NCI-H345 (cell line): Measurements from ENCODE around the gene MTERF4.

Experiments
- DNase-seq: peaks from one replicate; lab custom pipeline; 2025; lab: John Stamatoyannopoulos, UW

Gene MTERF4

DNA sequence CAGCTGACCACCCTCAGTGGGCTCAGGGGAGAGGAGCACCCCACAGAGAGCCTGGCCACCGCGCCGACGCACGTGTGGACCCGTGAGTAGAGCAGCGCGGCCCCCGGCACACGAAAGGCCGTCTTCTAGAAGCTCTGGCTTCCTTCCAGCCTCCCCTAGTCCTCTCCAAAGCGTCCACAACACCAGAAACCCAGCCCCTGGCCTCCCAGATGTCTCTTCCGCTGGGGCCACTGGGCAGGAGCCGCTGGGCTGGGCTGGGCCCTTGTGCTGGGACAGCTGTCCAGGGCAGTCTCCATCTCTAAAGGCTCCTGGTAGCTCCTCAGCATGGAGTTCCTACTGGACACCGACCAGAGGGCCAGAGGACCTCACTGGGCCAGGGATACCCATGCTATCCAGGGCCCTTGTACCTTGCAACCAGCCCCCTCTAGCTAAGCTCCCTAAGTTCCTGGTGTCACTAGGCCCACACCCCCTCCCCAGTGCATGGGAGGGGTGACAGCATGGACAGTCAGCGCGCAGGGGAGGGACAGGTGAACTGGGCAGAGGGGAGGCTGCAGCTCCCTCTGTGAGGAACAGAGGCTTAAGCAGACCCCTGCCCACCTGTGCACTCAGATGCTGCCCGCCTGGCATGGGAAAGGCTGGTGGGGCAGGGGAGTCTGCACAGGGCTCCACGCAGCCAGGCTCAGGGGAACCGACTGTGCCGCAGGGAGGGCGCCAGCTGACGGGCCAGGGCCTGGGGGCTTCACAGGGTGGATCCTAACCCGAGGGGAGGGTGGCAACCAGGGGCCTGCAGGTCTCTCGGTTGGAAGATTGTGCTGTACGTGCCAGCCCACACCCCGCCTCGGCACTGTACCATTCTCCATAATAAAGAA lies 32.9 kb downstream of the MTERF4 start:
- DNase-seq = no peak

DNA sequence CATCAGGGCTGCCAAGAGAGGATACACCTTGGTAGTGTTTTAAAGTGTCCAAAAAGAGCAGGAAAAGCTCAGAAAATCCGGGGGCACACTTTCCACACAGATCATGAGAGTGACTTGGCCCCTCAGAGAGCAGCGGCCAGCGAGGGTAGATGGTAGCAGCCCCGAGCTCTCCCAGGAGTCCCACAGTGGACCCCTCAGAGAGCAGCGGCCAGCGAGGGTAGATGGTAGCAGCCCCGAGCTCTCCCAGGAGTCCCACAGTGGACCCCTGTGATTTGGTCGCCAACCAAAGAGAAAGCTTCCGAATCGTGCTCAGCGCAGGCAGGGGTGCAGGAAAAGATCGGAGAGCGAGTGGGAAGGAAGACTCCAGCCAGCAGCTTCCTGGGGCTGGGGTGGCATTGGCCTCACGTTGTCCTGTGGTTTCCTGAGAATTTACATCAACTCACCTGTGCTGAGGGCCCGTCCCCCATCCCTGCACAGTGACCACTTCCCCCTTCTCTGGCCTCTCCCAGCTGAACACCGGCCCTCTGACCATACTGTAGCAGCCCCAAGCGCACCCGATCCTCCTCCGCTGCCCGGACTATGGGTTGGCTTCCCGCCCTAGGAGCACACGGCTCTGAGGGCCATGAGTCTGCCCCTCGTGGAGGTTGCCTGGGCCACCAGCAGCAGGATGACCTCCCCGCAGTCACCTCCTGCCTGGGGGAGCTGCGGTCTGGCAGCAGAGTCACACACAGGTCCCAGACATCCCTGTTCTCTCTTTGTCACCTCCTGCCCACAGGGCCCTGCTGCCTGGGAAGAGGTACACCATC lies 33.7 kb downstream of the MTERF4 start:
- no peak for DNase-seq

DNA sequence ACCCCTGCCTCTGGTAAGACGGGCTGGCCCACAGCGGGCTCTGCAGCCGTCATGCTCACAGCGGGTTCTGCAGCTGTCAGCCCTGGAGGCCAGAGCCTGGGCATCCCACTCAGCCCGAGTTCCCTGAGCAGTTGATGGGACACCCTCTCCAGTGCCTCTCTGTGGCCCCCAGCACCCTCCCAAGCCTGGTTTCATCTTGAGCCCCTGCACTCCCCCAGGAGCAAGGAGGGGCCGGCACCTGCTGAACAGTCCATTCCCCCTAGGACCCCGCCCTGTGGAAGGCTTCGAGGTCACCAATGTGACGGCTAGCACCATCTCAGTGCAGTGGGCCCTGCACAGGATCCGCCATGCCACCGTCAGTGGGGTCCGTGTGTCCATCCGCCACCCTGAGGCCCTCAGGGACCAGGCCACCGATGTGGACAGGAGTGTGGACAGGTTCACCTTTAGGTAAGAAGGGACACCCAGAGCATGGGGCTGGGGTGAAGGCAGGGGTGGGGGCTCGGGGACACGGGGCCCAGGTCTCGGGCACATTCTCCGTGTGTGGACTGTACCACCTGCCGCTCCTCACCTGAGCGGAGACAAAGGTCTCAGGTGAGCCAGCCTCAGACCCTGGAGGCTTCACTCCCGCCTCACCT lies 34.5 kb downstream of the MTERF4 start:
- DNase-seq = no peak

DNA sequence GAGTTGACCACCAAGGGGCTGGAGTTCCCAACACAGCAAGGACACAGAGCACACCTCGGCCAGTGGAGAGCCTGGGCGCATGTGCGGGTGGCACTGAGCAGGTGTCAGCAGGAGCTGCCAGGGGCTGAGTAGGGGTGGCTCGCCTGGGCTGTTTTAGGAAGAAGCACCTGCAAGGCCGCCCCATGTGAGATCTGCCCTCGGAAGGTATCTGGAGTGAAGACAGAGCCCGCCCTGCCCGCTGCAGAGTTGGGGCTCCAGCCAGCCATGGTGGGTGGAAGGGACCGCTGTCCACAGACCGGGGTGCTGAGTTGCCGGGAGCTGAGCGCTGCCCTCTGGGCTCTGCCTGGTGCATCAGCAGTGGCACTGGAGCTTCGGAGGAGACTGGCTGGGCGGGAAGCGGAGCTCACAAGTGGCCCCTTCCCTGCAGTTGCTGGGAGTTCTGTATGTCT lies 35.2 kb downstream of the MTERF4 start:
- no peak for DNase-seq

DNA sequence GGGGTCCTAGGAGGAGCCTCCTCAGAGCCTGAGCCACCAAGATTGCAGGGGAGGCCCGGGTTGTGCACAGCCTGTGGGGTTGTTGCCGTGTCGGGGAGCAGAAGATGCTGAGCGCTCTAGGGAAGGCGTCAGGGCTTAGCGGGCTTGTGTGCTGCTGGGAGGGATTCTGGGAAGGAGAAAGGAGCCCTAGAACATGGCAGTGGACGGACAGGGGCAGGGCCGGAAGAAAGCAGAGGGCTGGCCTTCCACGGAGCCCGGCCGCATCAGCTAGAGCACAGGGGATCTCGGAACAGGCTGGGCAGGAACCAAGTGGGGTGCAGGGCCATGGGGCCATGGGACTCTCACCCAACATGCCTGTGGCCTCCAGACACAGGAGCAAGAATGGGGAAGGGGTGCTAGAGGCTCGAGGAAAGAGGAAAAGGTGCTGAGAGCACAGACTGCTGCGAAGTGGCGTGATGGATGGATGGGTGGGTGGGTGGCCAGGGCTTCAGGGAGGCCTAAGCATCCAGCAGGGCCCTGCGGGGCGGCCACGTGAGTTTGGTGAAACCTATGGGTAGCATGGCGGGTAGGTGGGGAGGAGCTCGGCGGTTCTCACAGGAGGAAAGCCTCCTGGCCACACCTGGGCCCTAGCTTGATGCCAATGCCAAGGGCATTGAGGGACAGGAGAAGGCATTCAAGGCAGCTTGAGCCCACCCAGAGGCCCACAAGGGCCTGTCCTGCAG lies 35.8 kb downstream of the MTERF4 start:
- no peak for DNase-seq

DNA sequence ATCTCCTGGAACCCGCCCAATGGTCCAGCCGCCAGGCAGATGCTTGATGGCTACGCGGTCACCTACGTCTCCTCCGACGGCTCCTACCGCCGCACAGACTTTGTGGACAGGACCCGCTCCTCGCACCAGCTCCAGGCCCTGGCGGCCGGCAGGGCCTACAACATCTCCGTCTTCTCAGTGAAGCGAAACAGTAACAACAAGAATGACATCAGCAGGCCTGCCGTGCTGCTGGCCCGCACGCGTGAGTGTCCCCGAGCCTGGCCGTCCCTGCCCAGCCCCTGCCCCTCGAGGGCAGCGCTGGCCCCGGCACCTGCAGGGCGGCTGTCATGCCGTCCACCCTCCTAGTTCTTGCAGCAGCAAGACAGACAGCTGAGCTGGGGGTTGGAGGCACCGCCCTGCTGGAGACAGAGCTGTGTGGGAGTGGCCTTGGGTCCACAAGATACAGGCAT lies 36.7 kb downstream of the MTERF4 start:
- no peak for DNase-seq

DNA sequence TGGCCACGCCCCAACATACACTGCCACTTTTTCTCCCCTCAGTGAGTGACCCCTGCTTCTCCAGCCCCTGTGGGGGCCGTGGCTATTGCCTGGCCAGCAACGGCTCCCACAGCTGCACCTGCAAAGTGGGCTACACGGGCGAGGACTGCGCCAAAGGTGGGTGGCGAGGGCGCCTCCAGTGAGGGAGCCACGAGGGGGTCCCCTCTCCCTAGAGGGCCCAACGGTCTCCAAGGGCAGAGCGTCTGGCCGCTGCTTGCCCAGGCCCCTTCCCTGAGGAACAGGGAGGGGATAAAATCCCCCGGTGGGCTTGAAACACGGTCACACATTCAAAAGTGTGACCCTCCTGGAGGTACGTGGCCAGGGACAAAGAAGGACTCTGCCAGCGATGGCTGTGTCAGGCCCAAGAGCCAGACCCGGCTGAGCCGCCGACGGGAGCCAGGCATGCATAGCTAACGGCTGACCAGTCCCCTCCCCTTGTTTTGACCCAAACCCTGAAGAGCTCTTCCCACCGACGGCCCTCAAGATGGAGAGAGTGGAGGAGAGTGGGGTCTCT lies 37.2 kb downstream of the MTERF4 start:
- DNase-seq = no peak

DNA sequence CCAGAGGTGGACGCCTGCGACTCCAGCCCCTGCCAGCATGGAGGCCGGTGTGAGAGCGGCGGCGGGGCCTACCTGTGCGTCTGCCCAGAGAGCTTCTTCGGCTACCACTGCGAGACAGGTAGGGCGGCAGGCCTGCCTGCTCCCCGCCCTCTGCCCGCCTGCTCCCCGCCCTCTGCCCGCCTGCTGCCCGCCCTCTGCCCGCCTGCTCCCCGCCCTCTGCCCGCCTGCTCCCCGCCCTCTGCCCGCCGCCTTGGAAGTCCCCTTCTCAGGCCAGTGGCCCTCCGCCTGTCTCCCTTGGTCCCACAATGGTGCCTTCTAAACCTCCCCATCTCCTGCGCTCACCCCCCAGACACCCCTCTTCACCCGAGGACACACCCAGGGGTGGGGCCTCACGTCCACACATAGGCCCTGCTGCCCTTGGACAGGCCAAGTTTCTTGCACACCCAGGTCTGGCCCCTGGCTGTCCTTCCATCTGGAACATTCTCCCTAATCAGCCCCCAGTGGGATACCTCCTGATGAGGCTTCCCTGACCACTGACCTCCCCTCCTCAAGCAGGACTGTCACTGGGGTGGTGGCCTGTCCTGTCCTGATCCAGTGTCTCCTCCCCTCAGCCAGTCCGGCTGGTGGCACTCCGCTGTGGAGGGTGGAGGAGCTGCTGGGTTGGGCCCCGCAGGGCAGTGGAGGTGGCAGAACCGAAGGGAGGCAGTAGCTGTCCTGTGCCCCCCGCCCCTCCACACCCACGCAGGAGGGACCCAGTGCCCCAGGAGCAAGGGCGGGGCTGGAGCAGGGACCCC lies 37.9 kb downstream of the MTERF4 start:
- peak; percentile 49 for DNase-seq

DNA sequence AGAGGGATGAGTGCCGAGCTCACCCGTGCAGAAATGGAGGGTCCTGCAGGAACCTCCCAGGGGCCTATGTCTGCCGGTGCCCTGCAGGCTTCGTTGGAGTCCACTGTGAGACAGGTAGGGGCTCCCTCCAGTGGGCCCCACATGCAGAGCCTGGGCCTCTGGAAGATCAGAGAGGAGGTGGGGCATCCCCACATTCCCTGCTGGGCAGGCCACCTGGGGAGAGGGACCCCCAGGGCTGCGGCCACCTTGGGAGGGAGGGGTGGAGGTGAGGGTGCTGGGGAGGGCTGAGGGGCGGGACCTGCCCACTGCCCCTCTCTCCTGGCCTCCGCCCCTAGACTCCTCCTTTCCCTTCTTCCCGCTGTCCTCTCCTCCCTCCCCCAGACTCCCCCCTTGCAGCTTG lies 38.5 kb downstream of the MTERF4 start:
- DNase-seq = peak; percentile 48

DNA sequence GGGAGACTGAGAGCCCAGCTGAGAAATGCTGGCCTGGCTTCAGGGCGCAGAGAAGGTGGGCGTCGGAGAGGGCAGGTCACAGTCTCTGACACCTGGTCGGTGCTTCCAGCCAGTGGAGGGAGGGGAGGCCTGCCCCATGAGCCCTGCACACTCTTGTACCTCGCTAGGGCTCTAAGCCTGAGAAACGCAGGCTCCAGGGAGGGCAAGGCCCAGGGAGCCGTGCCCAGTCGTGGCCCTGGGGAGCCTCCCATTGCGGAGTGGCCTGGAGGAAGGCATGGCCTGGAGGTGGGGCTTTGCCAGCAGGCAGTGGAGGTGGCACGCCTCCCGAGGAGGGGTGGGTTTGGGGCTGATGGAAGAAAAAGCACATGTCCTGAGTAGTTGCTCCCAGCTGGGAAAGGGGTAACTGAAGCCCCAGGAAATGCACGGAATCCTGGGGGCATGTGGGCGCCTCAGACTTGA lies 39.0 kb downstream of the MTERF4 start:
- no peak for DNase-seq

DNA sequence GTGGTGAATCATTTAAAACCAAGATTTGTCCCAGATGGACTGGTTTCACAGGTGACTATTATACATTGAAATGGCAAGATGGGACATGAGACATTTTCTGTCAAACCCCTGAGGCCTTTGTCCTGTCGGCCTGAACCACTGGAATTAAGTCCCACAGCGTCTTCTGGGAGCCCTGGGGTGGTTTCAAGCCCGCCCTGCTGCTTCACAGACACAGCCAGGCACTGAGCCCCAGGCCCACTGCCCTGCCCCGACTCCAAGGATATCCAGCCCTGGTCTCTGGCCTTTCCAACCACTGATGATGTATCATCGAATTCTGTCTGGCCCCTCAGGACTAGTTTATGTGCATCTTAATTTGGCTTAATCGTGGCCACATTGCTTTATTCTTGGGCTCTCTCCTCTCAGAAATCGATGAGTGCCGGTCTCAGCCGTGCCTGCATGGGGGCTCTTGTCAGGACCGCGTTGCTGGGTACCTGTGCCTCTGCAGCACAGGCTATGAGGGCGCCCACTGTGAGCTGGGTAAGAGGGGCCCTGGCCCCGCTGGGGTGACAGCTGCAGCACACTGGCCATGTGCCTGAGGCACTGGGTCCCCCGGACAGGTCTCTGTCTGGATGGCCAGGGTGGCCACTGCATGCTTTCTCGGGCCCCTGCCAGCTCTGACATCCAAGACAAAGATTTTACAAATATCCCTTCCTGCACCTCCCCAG lies 39.5 kb downstream of the MTERF4 start:
- DNase-seq = no peak

DNA sequence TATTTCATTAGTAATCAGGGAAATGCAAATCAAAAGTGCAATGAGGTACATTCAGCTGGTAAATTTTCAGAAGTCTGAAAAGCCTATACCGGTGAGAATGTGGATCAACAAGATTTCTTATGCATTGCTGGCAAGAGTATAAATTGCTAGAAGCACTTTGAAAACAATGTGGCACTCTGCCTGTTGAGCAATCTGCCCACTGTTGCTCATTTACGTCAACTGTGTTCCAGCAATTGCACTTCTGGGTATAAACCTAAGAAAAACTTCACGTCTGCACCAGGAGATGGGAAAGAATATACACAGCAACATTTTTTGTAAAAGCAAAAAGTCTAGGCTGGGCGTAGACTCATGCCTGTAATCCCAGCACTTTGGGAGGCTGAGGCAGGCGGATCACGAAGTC lies 40.8 kb downstream of the MTERF4 start:
- DNase-seq = no peak

DNA sequence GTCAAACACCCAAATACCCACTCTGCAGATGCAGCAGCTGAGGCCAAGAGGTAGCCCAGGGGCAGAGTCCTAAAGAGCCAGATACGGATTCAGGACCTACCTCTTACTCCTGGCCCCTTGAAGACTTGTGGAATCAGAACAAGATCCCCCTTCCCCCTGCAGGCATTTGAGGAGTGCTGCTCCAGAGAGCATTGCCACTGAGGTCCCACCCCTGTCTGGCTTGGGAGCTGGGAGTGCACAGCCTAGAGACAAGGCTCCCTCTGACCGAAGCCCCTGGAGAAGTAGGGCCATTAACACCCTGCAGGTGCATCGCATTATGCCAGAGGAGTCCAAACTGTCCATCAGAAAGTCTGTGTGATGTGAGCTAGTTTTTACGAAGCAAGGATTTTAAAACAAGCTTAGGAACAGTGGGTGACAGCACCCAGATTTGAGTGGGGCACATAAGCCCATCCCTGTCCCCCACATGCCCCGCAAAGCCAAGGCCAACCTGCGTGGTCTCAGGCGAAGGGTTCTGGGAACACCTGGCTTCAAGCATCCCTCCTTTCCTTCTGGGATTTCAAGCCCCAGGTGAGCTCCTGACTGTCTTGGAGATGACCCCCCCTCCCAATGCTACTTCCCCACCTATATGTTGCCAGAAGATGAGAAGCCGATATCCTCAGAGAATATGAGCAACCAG lies 48.4 kb downstream of the MTERF4 start:
- no peak for DNase-seq

DNA sequence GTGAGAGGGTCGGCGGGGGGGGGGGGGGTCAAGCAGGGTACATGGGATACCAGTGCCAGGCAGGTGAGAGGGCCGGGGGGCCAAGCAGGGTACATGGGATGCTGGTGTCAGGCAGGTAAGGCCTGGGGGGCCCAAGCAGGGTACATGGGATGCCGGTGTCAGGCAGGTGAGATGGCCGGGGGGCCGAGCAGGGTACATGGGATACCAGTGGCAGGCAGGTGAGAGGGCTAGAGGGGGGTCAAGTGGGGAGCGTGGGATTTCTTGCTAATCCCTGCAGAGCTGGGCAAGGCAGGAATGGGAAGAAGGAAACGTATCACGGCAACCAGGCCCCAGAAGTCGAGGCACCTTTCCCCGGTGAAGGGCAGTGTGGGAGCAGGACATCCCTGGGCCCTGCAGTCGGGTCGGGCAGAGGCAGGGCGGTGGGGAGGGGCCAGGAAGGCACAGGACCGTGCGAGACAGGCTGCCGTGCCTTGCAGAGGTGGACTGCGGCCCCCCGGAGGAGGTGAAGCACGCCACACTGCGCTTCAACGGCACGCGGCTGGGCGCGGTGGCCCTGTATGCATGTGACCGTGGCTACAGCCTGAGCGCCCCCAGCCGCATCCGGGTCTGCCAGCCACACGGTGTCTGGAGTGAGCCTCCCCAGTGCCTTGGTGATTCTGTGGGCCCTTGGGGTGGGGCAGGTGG lies 49.3 kb downstream of the MTERF4 start:
- DNase-seq = no peak

DNA sequence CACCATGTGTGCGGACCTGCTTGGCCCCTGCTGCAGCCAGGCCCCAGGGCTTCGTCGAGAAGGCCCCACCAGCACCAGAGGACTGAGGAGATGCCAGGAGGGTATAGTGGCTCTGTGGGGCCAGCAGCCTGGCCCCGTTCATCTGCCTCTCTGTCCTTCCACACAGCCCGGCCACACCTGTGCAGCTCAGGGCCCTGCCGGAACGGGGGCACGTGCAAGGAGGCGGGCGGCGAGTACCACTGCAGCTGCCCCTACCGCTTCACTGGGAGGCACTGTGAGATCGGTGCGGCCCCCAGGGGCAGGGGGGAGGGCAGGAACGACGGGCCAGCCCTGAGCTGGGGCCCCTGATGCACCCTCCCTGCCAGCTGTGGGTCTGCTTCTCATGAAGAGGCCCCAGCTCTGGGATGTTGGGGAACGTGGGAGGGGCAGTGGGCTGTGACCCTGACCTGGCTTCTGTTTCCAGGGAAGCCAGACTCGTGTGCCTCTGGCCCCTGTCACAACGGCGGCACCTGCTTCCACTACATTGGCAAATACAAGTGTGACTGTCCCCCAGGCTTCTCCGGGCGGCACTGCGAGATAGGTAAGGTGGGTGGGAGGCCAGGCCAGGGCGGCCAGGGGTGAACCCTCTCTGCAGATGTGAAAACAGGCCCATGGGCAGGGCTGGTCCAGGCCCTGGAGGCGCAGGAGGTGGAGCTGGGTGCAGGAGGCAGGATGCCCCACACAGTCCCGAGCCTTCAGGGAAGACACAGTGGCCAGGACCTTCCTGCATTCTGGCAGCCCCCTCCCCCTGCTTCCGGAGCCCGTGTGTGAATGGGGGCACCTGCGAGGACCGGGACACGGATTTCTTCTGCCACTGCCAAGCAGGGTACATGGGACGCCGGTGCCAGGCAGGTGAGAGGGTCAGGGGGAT lies 50.3 kb downstream of the MTERF4 start:
- DNase-seq = no peak

DNA sequence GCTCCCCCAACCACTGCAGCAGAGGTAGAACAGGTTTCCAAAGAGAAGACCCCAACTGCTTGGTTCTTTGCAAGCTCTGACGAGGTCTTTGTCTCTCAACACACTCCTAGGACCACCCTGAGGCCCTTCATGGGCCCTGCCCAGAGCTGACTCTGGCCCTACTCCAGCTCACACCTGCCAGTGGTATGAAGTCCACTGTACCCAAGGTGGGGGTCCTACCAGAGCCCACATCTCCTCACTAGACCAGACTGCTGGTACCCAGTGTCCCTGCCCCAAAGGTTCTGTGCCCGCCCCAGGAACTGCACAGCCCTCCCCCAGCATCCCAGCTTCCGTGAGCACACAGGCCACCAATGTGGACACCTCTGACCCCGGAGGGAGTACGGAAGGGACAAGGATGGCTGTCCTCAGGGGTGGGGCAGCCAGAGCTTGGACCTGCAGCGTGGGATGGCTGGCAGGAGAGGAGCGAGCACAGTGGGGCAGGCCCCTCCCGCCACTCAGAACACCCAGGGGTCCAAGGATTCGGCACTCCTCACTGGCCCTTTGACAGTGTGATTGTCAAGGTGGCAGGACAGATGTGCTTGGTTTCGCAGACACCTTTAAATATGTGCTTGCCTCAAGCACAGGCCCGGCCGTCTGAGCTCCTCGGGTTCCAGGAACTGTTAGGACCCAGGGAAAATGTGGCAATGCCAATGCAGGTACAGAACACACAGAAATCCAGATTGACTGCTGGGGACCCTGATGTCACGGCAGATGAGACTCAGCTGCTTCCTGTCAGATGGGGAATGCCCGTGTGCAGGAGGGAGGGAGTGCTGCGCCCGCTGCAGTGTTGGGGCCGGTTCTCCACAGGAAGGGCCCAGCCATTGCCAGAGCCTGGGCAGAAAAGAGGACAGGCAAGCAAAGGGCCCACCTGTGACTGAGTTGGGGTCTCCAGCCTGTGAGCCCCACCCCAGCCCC lies 51.2 kb downstream of the MTERF4 start:
- no peak for DNase-seq
